SIG-M5 treated with dmso at 0.1 percent for 504 hours (cell line): Measurements from ENCODE around the gene SCAF1.

Experiments used
- DNase-seq: peaks from one replicate; lab custom pipeline; 2025; ENCODE audit not compliant: unreplicated experiment; lab: John Stamatoyannopoulos, UW

The SCAF1 gene

DNA sequence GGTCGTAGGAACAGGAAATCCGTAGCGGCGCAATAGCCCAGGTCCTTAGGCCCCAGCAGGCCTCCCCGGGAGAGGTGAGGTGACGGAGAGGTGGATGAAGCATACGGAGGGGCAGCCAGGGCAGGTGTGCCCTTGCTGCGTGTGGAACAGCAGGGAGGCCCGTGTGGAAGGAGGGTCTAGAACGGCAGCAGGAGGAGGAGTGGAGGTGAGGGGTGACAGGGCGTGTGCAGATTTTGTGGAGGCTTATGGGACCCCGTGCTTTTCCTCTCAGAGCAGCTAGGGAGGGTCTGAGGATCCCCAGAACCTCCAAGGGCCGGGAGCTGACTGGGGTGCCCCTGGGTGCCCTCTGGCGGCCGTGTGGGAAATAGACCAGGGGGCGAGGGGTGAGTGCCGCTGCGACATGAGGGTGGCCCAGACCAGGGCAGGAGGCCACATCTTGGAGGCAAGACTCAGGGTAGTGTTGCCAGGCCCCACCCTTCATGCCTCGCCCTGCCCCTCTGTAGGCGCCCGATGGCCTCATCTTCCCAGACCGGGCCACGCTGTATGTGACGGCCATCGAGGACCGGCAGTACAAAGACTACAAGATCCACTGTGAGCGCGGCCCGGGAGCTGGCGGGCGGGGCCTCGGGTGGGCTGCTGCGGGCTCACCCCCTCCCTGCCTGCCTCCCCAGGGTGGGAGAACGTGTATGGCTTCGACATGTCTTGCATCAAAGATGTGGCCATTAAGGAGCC lies 42.4 kb downstream of the SCAF1 start:
- no peak for DNase-seq

DNA sequence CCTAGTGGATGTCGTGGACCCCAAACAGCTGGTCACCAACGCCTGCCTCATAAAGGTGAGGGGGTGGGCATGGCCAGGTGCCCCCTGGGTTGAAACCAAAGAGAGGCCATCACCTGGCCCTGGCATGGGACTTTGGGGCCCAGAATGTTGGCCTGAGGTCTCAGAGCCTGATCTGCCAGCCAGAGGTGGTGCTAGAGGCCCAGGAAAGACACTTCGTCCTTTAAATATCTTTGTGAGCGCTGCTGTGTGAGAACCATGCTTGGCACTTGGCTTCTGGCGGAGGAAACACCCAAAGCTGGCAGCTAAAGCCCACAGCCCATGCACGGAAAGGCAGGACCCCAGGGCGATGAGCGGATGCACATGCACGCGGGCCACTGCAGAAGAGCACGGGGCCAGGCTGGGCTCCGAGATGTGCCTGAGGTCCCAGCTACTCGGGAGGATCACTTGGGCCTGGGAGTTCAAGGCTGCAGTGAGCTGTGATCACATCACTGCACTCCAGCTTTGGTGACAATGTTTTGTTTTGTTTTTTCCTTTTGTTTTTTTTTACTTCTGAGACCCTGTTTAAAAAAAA lies 43.1 kb downstream of the SCAF1 start:
- no peak for DNase-seq

DNA sequence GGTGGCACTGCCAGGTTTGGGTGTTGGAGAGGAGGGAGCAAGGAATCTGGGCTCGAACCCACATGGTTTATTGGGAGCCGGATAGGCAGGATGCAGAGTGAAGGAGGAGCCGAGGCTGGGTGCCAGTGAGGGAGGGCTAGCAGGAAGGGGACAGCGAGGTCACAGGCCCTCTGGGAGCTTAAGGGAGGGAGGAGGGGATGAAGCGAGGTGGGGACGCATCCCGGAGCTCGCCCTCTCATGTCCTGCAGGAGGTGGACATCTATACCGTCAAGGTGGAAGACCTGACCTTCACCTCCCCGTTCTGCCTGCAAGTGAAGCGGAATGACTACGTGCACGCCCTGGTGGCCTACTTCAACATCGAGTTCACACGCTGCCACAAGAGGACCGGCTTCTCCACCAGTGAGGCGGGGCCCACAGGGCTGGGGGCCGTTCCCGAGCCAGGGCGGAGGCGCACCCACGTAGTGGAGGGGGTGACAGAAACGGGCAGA lies 43.9 kb downstream of the SCAF1 start:
- no peak for DNase-seq

DNA sequence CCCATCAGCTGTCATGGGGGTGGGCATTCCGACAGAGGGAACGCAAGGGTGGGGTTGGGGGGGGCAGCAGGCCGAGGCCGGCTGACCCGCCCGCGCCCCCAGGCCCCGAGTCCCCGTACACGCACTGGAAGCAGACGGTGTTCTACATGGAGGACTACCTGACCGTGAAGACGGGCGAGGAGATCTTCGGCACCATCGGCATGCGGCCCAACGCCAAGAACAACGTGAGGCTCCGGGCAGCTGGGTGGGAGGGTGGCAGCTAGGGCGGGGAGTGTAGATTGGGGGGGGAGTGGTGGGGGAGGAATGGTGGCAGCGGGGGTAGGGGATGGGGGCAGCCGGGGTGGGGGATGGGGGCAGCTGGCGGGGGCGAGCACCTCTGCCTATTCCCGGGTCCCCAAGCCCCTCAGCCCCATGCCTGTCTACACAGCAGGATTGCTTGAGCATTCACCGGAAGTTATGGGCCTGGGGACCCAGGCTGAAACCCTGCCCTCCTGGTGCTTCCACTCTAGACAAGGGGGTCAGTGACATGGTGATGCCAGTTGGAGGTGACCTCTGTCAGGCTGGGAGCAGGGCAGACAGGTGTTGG lies 44.6 kb downstream of the SCAF1 start:
- no peak for DNase-seq

DNA sequence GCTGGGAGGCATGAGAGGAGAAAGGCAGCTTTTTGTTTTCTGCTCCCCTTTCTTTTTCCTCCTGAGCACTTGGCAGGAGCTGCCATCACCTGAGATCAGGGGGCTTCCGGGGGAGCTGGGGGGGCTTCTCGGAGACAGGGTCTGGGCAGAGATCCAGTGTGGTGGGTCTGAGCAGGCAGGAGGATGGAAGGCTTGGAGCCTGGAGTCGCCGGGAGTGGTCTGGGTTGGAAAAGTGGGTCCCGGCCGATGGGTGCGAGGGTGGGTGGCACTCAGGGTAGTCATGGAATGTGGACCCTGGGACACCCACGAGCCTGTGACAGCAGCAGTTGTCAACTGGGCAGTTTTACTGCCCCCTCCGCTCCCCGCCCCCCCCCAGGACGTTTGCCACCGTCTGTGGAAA lies 45.1 kb downstream of the SCAF1 start:
- no peak for DNase-seq

DNA sequence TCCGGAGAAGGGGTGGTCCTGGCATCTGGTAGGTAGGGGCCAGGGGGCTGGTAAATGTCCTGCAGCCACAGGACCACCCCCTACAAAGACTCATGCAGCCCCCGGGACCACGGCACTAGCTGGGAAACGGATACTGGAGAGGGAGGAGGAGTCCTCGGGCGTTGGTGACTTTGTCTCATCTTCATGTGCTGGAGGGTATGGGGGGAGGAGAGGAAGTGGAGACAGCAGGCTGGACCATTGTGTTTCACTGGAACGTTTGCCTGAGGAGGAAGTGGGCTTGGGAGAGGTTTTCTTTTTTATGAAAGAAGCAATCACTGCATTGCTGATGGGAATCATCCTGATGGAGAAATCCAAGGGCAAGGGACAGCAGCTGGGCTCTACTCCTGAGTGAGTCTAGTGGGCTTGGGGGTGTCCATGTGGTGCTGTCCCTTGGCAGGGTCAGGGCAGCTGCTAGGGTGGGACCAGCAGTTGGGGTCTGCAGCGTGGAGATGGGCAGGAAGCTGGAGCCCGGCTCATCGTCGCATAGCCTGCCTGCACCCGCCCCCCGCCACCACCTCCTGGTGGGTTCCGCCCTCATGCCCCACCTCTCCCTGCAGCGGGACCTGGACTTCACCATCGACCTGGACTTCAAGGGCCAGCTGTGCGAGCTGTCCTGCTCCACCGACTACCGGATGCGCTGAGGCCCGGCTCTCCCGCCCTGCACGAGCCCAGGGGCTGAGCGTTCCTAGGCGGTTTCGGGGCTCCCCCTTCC lies 45.7 kb downstream of the SCAF1 start:
- DNase-seq: no peak

DNA sequence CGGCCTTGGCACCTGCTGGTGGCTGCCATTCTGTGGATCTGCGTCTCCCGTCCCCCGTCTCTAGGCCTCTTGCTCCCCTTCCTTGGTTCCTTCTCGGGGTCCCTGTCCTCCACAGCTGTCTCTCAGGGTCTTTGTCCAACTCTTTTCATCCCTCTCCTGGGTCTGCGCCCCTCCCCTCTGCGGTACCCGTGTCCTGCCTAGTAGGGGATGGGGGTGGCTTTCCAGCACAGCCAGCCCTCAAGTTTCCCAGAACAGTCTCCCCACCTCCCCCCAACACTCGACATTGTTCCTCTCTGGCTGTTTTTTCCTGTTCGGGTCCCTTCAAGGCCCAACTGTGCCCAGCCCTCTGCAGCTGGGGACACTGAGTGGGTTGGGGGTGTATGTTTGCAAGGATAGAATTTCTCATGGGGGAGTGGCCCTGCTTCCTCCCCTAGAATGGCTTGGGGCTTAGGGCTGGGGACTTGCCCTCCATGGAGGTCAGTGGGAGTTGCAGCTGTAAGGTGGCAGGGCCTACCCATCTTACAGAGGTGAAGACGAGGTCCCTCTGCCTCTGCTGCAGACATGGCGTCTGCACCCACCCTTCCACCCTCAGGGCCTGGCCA lies 46.6 kb downstream of the SCAF1 start:
- DNase-seq: no peak

DNA sequence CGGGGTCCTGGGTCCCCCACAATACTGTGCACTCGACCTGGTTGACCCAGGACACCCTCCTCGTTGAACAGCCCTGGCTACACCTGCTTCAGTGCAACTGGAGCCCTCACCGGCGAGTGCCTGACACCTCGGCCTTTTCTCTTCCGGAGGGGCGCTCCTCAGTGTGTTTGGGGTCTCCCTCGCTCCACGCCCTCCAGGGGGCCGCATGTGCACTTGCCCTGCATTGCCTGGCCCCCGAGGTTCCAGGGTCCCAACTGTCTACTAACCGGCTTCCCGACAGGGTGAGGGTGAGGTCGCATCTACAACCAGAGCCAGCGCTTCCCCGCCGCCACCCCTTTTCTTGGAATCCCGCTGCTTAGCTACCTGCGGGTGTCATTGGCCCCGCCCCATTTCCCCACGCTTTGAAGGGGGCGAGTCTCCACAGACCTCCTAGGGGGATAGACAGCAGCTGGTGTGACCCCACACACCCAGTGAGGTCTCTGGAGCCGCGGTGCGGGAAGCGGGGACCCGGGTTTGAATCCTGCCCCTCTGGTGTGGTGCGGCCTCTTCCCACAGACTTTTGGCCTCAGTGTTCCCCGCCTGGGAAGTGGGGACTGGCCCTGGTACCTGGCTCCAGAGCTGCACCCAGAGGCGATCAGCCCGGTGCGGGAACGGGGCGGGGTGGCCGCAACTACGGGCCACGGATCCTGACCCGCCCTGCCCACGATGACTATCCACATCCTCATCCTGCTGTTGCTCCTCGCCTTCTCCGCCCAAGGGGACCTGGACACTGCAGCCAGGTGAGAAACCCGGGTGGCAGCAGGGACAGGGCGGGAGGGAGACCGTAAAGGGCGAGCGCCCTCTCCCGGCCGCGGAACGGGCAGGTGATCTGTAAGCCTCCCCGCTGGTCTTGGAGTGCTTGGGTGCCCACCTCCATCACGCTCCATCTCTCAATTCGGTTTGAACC lies 47.4 kb downstream of the SCAF1 start, which contains the start of gene ADM5:
ADM5 (plus strand) TSS at position 462 of the 946 bp plus-strand sequence; CDS start at position 706, 244 bp downstream.
- DNase-seq: no peak

DNA sequence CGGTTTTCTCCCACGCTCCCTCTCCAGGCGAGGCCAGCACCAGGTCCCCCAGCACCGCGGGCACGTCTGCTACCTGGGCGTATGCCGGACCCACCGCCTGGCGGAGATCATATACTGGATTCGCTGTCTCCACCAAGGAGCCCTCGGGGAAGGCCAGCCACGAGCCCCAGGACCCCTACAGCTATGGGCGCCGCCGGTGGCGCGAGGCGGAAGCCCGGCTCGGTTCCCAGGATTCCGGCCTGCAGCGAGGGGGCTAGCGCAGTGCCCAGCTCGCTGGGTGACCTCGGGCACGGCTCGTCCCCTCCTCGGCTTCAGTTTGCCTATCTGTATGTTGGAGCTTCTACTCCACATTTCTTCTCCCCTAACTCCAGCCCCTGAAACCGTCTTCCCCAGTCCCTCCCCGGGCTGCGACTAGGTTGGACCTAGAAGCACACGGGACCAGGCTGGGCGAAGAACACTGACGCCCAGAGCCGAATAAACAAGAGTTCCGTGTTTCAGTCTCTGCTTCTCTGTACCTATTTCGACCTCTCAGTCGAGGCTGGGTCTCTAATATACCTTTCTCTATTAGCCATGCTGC lies 48.2 kb downstream of the SCAF1 start:
- no peak for DNase-seq

DNA sequence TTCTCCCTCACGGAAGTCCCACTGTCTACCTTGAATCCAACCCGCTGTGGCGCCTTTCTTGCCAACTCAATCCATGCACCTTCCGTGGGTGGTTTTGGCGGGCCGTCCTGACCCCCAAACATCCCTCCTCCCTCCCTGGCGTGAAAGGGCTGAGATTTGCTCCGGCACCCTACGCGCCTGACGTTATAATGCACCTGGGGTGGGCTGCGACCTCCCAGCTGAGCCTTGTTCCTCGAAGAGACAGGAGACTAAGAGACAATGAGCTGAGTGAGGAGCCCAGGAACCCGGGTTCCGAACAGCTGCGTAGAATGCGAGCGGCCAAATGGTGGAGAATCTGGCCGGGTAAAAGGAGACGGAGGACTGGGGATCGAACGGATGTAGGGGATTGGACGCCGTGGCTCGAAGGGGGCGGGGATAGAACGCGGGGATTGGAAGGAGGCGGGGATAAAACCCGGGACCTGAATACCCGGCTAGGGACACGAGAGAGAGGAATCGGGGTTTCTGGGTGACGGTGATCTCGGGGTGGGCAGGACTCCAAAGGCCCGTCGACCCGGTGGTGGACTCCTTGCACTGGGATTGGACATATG lies 48.7 kb downstream of the SCAF1 start, which contains the start of gene CPT1C:
CPT1C (plus strand) TSS at position 461 of the 587 bp plus-strand sequence. CDS start 1,137 bp downstream, outside the sequence.
- peak; percentile 19 for DNase-seq

DNA sequence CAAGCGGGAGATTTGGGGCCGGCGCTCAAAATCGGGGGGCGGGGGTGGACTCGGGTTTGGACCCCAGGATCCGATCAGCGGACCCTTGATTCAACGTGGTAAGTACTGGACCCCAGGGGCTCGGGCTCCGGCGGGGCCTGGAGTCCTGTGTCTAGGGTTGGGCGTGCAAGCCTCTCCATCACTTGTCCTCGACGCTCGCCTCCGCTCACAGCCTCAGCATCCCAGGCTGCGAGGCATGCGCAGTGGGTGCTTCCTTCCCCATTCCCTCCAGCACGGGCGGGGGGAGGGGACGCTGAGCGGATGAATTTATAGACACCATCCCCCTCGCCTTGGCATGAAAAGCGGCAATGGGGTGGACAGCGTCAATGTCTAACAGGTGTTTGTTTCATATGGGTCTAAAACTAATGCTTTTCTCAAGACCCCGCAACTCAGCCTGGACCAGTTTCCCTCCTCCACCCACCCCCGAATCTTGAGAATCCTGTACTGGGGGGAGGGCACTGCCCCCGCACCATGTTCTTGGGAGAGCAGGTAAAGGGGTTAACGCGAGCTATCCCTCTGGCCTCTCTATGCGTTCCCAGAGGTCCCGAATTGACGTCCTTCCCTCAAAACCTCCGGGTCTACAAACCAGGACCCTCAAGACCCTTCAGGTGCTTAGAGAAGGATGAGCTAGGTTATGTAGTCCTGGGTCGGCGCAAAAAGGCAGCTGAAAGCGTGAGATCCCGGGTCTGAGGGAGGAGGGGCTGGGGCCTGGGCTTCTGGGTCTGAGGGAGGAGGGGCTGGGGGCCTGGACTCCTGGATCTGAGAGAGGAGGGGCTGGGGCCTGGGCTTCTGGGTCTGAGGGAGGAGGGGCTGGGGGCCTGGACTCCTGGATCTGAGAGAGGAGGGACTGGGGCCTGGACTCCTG lies 49.5 kb downstream of the SCAF1 start:
- no peak for DNase-seq

DNA sequence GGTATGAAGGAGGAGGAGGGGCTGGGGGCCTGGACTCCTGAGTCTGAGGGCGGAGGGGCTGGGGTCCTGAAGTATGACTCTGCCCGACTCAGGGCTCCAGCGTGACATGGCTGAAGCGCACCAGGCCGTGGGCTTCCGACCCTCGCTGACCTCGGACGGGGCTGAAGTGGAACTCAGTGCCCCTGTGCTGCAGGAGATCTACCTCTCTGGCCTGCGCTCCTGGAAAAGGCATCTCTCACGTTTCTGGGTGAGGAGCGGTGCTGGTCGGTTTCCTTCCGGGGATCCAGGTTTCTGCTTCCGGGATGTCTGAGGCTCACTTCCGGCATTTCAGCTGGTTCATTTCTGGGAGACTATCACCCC lies 50.1 kb downstream of the SCAF1 start:
- no peak for DNase-seq

DNA sequence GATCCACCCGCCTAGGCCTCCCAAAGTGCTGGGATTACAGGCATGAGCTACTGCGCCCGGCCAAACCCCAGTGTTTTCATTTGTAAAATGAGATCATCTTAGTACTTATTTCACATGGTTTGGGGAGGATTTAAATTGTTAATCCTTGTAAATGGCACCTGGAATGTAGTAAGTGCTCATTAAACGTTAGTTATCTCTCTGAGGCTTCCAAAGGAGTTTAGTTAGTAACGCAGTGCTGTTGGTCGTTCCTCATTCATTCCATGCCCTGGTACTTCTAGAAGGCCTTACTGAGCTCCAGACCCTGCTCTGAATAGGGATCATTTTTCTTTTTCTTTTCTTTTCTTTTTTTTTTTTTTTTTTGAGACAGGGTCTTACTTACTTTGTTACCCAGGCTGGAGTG lies 54.1 kb downstream of the SCAF1 start:
- DNase-seq: no peak

DNA sequence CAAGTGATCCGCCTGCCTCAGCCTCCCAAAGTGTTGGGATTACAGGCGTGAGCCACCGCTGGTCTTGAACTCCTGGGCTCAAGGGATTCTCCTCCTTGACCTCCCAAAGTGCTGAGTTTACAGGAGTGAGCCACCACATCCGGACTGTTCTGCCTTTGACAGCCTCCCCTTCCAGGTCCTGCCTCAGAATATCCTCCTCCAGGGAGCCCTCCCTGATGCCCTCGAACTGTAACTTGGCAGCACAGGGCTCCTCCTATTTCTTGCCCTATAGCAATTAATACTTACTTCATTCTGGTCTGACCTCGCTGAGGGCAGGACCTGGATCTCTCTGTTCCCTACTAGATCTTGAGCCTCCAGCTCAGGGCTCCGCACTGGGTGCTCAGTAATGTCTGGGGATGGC lies 54.9 kb downstream of the SCAF1 start:
- no peak for DNase-seq

DNA sequence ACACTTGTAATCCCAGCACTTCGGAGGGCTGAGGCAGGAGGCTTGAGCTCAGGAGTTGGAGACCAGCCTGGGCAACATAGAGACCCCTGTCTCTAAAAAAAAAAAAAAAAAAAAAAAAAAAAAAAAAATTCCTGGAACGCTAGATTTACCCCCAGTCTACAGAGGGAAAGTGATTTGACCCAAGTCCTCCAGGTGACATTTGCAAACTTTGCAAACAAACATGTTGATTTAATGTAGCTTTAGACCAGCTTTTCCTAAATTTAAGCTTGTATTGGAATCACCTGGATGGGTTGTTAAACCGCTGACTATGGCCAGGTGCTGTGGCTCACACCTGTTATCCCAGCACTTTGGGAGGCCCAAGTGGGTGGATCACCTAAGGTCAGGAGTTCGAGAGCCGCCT lies 57.4 kb downstream of the SCAF1 start:
- no peak for DNase-seq

DNA sequence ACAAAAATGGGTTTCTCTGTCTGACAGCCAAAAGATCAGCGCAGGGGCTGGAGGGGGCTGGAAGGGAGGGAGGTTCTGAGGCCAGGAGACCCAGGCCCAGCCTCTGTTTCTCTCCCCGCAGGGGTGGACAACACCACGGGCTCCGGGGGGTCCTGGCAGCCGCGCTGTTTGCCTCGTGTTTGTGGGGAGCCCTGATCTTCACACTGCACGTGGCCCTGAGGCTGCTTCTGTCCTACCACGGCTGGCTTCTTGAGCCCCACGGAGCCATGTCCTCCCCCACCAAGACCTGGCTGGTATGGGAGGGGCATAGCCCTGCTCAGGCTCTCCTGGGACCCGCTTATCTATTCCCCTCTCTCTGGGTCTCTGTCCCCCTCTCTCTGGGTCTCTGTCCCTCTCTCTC lies 58.6 kb downstream of the SCAF1 start:
- DNase-seq: no peak

DNA sequence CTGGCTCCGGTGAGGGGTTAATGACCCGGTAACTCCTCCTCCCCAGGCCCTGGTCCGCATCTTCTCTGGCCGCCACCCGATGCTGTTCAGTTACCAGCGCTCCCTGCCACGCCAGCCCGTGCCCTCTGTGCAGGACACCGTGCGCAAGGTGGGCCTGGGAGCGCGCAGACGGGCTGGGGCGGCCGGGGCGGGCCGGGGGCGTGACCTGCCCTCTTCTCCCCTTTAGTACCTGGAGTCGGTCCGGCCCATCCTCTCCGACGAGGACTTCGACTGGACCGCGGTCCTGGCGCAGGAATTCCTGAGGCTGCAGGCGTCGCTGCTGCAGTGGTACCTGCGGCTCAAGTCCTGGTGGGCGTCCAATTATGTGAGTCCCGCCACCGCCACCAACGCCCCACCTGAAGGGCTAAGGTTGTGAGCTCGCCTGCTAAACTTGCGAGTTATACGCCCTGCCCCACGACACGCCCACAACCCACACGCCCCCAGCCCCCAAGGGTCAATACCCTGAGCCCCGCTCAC lies 59.3 kb downstream of the SCAF1 start:
- DNase-seq: no peak
